DMS53 (cell line): ENCODE results near the gene DAB2IP.
"Not testable (repeated sequence)": the region's sequence is repeated elsewhere in the genome, so short reads cannot be mapped to it uniquely, and the experiment has no call there.

Source experiments
- DNase-seq: peaks from one replicate; lab custom pipeline; 2025; lab: John Stamatoyannopoulos, UW

The DAB2IP gene

DNA sequence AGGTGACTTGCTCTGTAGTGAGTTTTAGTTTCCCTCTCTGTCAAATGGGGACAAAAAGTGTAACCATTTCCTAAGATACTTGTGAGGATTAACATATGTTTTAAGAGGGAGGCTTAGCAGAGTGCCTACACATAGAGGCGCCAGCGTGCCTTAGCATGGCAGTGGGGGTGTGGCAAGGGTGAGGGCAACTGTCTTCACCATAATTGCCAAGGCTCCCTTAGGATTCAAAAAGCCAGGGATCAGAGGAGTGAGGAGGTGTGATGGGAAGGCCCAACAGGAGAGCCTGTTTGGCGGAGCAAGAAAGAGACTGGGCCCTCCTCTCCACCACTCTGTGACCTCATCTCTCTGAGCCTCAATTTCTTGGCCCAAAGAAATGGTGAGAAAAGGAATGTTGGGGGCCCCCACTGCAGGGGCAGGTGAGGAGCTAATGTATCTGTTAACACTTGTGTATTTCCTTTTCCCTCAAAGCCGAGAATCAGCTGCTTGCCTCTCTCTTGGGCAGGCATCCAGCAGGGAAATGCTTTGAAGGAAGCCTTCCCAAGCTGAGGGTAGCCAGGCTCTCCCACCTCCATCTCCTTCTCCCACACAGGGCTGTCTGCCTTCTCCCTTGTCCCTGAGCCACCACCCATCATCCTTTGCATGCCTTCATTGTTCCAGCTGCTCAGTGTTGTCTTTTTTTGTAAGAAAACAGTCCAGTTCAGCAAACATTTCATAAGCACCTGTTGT is 76.0 kb downstream of the DAB2IP start:
- no peak for DNase-seq

DNA sequence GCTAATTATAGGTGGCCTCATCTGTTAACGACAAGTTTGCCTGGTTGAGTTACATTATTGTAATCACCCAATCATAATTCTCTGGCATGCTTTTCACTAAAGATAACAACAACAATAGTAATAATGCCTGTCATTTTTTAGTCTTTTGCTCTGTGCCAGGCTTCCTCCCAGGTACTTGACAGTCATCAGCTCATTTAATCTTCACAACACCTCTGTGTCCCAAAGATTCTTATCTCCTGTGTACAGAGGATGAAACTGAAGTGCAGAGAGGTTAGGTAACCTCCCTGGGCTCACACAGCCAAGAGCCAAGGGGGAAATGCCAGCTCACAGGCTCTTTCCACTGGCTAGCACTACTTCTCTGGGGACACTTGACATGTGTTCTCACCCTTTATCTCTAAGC is 77.5 kb downstream of the DAB2IP start:
- DNase-seq: no peak

DNA sequence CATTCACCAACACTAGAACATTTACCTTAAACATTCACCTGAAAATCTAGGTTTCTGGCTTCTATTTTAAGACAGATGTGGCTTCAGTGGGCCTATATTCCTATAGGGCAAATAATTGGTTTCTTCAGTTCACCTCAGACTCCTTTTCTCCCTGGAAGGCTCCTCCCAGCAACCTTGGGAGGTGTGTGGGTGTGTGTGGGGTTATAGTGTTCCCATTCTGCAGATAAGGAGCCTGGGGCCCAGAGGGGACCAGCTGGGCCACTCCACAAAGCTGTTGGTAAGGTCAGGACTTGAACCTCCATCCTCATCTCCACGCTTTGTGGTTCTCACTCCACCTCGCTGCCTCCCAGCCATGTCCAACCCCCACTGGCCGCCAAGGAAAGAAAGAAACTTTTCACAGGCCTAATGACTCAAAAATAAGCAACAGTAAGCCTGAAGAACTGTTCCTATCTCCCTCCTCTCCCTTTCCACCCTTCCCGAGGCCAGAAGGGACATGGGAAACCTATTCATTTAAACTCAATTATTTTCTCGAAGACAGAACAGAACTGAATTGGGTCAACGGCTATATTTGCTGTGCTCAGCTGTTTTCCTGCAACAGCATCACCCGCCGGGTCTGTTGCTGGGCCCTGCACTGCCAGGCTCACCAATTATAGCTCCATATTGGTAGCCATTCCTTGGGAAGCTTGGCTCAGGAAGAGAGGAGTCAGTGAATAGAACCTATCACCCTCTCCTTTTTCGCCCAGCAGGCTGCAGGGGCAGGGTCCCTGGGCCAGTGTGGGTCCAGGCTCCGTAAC is 78.5 kb downstream of the DAB2IP start:
- DNase-seq: no peak

DNA sequence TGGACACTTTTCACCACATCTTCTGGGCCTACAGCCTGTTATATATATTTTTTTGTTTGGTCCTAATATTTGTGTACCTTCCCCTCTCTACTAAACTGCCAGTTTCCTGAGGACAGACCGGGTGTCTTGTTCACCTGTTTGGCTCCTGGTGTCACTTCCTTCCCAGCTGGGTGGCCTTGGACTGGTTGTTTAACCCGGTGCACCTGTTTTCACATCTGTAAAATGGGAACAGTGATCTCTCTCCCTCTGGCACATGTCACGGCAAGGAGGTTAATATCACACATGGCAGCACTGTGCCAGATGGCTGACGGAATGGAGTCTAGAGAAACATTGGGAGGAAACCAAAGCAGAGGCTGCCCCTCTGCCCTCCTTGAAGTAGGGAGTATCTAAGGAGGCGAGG is 79.7 kb downstream of the DAB2IP start:
- DNase-seq: no peak

- no peak for DNase-seq
Measured at GRCh38 chr9:121731919-121732318, 80.5 kb downstream of the DAB2IP start.

DNA sequence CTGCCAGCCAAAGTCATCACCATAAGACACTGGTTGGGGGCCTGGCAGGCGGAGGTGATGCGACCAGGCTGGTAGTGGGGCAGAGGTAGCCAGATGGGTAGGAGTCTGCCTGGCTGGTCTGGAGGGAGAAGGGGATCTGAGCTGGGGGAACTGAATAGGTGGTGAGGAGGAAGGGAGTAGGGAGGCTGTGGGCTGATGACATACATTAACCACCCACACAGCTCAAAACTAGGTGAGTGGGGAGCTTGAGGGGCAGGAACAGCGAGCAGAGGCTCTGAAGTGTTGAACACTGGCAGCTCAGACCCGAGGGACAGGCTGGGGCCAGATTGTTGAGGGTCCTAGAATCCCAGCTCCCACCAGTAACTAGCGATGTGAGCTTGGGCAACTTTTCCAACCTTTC is 81.0 kb downstream of the DAB2IP start:
- no peak for DNase-seq

DNA sequence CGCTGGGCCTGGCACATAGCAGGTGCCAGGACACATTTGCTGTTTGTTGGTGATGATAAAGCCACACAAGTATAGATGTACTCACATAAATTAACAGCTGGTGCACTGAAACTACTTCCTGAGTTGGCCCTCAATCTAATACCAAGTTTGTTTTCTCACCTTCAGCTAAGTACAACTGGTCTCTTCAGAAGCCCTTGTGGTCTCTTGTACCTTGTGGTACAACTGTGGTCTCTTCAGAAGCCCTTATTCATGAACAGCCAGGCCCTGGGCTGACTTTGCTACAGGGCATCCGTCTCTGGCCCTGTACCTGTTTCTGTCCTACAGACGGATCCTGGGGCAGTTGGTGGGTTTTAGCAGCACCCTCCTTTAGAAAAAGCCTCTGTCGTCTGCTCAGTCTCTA is 81.5 kb downstream of the DAB2IP start:
- DNase-seq: no peak

DNA sequence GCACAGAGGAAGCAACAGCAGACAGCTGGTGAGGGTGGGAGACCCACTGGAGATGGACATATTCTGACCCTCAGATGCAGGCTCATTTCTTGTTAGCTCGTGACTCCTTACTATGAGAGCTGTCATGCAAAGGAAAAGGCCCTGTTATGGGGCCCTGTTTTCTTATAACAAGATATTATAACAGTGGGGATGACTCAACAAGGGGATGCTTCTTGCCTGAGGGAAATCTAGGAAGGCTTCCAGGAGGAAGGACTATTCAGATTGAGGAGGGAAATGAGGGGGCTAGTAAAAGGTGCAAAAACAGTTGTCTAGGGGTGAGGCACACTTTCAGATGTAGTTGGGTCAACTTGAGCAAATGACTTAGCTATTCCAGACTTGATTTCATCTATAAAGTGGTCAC is 83.0 kb downstream of the DAB2IP start:
- no peak for DNase-seq

GRCh38 chr9:121735065-121735792 is 83.8 kb downstream of the DAB2IP start:
- no peak for DNase-seq

DNA sequence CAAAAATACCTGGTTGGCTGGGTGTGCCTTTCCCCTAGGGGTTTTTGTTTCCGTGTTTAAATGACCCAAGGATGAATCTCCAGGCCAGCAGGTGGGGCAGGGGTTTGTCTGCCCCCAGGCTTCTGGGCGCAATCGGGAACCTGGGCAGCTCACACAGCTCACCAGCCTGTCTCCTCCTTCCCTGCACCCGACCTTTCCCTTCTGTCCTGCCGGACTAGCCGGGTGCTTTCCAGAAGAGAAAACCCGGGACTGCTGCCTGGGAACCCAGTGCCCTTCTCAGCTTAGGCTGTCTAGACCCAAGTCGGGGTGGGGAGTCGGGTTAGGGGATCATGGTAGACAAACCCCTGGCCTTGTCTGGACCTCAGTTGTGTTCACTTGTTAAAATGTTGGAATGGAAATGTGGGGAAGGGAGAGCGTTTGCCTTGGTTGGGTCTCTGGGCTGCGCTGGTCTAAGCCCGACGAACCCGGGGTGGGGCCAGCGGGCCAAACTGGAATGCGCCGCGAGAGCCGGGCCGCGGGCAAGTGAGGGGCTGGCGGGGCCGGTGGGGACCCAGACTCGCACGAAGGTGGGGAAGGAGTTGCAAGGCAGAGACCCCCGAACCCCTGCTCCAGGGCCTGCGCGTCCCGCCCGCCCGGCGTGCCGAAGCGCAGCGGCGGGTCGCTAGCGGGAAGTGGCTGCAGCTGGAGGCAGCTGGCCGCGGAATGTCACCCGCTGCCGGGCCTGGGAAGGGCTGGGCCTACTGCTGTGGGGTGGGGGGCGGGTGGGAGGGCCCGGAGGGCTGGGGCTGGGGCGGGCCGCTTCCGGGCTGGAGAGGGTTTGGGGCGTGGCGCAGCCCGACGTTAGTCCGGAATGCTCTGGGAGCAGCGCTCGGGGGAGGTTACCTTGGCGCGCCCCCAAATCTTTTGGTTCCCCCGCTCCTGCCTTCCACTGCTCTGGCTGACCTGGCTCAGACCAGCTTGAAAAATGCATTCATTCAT is 84.6 kb downstream of the DAB2IP start:
- DNase-seq: no peak

GRCh38 chr9:121736934-121737462 is 85.6 kb downstream of the DAB2IP start:
- DNase-seq: no peak

DNA sequence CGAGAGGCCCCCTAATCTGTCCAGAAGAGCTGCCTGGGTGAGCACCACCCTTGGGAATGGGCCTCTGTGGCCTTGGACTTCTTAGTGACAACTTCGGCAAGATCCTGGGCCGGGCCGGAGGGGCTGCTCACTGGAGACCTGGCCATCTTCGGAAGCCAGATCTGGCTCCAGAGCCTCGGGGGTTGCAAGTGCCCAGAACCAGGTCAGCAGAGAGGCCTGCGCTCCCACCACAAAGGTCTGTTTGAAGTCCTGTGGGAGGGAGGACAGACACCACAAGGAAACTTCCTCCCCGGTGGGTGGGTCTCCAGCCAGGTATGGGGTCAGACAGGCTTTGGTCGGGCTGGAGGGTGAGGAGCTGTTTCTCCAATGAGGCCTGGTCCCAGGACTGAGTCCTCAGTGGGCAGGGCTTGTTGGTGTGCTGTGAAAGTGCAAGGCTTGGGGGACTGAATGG is 86.1 kb downstream of the DAB2IP start:
- DNase-seq: no peak

- no peak for DNase-seq
Measured at GRCh38 chr9:121738411-121738810, 87.0 kb downstream of the DAB2IP start.

DNA sequence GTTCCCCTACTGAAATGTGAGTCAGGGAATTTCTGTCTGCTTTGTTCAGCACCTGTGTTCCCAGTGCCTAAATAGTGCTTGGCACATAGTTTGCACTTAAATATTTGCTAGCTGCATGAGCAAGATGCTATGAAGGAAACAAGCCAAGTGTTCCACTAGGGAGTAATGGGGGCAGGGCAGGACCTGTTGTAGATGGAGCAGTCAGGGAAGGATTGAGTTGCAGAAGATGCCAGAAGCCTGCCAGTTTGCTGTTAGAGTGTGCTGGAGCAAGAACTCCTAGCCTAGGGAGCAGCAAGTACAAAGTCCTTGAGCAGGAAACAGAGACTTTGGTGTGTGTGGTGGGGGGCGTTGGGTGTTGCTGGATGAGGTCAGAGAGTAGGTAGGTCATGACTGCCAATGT is 87.5 kb downstream of the DAB2IP start:
- DNase-seq: no peak

GRCh38 chr9:121739971-121740370 is 88.5 kb downstream of the DAB2IP start:
- DNase-seq: no peak

- DNase-seq: no peak
Measured at GRCh38 chr9:121741228-121741918, 89.9 kb downstream of the DAB2IP start.

GRCh38 chr9:121741919-121742283 is 90.5 kb downstream of the DAB2IP start:
- not testable (repeated sequence) for DNase-seq

DNA sequence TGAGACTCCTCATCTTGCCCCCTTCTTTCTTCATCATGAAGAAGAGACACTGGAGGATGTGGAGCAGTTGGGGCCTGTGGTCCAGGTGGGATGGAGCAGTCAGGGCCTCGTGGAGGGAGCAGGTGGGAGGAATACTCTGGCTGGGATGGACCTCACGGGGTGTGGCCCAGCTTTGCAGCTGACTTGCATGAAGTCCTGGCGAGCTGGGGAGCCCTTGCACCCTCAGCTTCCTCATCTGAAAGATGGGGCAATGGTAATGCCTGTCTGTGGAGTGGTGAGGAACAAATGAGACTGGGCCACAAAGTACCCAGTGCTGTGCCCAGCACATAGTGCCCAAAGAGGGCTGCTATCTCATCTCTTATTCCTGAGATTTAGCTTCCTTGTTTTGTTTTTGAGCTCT is 91.5 kb downstream of the DAB2IP start:
- DNase-seq: no peak

GRCh38 chr9:121743441-121744001 is 92.1 kb downstream of the DAB2IP start:
- no peak for DNase-seq

GRCh38 chr9:121744002-121744686 is 92.7 kb downstream of the DAB2IP start:
- DNase-seq: peak; percentile 73
